C4-2B (cell line): ENCODE data around the gene MRPL37.

Experiments used
- H3K27ac ChIP-seq: fragments of 450-650 bp; 2 replicates; pipeline ENCODE4 v1.5.1; 2017
- ZFX ChIP-seq: fragments of 450-650 bp; IDR thresholded peaks from 2 replicates; pipeline ENCODE4 v1.6.1; 2017
- TF ChIP-seq, protein P1 (sequence below): fragments of 450-650 bp; conservative IDR thresholded peaks from 2 replicates; pipeline ENCODE4 v1.5.1; 2017; ENCODE audit warnings: mild to moderate bottlenecking

Gene MRPL37

DNA sequence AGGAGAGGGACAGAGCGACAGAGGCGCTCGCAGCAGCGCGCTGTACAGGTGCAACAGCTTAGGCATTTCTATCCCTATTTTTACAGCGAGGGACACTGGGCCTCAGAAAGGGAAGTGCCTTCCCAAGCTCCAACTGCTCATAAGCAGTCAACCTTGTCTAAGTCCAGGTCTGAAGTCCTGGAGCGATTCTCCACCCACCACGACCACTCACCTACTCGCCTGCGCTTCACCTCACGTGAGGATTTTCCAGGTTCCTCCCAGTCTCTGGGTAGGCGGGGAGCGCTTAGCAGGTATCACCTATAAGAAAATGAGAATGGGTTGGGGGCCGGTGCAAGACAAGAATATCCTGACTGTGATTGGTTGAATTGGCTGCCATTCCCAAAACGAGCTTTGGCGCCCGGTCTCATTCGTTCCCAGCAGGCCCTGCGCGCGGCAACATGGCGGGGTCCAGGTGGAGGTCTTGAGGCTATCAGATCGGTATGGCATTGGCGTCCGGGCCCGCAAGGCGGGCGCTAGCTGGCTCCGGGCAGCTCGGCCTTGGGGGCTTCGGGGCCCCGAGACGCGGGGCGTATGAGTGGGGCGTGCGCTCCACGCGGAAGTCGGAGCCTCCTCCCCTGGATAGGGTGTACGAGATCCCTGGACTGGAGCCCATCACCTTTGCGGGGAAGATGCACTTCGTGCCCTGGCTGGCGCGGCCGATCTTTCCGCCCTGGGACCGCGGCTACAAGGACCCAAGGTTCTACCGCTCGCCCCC lies at the start of gene MRPL37, which contains the start of gene CYB5RL:
MRPL37 (plus strand) TSS at position 403 of the 754 bp plus-strand sequence; CDS start at position 480, 77 bp downstream.
CYB5RL (minus strand) TSS at position 266 of the 754 bp plus-strand sequence. CDS start 4,414 bp downstream, outside the sequence.
- H3K27ac ChIP-seq: peak within 1 kb of the TSS; percentile 86
- TF ChIP-seq, protein P1, sequence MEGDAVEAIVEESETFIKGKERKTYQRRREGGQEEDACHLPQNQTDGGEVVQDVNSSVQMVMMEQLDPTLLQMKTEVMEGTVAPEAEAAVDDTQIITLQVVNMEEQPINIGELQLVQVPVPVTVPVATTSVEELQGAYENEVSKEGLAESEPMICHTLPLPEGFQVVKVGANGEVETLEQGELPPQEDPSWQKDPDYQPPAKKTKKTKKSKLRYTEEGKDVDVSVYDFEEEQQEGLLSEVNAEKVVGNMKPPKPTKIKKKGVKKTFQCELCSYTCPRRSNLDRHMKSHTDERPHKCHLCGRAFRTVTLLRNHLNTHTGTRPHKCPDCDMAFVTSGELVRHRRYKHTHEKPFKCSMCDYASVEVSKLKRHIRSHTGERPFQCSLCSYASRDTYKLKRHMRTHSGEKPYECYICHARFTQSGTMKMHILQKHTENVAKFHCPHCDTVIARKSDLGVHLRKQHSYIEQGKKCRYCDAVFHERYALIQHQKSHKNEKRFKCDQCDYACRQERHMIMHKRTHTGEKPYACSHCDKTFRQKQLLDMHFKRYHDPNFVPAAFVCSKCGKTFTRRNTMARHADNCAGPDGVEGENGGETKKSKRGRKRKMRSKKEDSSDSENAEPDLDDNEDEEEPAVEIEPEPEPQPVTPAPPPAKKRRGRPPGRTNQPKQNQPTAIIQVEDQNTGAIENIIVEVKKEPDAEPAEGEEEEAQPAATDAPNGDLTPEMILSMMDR: no peak
- TF ChIP-seq ZFX: peak; percentile 67

DNA sequence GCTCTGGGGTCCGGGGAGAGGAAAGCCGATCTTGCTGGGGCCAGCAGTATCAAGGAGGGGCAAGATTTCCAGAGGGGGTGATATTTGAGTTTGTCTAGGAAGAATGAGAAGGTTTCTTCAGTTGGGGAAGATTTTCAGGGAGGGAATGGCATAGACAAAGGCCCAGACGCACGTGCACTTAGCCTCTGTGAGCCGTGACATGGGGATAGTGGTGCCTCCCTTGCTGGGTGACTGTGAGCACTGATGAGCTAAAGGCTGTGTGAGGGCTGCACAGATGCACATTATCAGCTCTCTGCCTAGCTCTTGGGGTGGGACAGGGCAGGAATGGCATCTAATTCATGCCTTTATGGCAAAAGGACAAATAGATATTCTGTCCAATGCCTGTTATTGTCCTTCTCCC lies 49.0 kb upstream of the MRPL37 start:
- no peak for TF ChIP-seq ZFX
- TF ChIP-seq, protein P1: no peak
- H3K27ac ChIP-seq: no peak overlapping the region

DNA sequence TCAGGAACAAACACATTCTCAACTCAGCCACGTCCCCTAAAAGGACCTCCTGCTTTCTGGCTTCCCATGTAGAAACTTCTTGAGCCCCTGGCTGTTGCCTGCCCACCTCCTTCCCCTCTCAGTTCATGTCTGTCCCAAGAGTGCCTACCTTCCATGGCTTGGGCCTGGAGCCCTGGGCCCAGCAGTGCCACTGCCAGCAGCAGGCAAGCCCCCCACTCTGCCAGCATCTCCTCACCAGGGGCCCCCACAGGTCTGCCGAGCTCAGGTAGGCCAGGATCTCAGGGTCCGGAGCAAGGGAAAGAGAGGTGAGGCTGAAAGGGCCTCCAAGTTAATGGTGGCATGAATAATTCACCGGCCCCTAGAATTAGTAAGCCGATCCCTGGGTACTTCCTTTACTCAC lies 47.3 kb upstream of the MRPL37 start, which contains the start of gene CDCP2:
CDCP2 (minus strand) TSS at position 305 of the 400 bp plus-strand sequence; CDS start at position 227, 78 bp downstream.
- TF ChIP-seq, protein P1: no peak
- no peak for TF ChIP-seq ZFX
- H3K27ac ChIP-seq: peak within 1 kb of the TSS; percentile 52

DNA sequence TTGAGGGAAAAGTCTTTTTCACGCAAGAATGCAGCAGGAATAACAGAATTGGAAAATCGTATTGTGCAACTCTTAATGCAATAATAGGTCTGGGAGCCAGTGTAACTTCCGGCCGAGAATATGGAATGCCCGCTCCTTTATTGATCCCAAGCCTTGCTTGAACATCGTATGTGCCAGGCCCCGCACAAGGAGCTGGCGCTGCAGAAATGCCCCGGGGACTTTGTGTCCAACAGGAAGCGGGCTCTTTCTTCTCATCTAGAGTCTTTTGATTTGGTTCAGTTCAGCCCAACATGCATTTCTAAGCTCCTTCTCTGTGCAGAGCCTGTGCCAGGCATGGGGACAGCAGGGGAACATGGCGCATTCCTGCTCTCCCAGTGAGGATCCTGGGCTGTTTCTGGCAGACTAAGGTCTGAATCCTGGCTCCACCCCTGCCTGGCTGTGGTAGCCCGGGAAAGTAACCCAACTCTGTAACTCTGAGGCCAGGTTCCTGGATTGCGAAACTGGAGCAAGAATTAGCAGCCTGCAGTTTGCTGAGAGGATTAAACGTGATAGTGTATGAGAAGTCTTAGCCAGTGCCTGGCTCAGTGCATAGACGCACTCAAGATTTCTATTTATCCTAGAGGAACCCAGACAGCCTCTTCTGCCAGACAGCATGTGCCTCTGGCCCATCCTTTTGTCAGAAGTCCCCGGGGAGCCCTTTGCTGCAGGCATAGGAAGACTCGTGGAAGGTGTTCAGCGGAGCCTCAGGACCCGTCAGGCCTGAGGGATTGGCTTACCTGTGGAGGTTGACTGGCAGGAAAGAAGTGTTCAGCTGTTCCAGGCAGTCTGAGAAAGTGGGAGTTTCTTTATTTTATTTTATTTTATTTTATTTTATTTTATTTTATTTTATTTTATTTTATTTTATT lies 46.2 kb upstream of the MRPL37 start:
- H3K27ac ChIP-seq: peak overlapping the region; percentile 52
- TF ChIP-seq ZFX: no peak
- TF ChIP-seq, protein P1: no peak

DNA sequence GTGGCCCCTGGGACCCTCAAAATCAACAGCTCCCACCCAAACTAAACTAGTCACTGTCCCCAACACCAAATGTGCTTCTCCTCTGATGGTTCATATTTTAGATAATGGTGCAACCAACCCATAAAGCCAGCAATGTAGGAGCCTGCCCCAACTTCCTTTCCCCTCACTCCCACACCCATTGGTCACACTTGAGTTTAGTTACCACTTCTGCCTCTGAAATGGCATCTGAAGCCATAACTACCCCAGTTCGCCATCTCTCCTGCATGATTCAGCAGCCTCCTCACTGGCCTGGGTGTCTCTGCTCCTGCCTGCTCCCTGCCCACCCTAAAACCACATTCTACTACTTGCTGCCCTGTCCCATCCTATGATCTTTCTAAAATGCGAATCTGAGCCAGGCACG lies 43.8 kb upstream of the MRPL37 start:
- no peak overlapping the region for H3K27ac ChIP-seq
- TF ChIP-seq, protein P1: no peak
- TF ChIP-seq ZFX: no peak

DNA sequence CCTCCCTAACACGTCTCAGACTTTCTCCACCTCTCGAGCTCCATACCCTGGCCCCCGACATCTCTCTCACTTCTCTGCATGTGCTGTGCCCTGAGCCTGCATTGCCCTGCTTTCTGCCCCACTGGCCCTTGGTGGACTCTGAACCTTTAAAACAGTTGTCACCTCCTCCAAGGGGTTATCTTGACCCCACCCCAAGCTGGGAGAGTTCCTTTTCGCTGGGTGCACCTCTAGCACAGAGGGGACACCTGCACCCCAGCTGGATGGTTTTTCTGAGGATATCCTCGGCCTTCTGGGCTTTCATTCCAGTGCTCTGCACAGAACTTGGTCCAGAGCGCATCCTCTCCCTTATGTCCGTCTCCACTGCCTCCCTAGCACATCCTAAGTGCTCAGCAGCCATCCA lies 43.0 kb upstream of the MRPL37 start:
- TF ChIP-seq, protein P1: no peak
- no peak for TF ChIP-seq ZFX
- no peak overlapping the region for H3K27ac ChIP-seq

DNA sequence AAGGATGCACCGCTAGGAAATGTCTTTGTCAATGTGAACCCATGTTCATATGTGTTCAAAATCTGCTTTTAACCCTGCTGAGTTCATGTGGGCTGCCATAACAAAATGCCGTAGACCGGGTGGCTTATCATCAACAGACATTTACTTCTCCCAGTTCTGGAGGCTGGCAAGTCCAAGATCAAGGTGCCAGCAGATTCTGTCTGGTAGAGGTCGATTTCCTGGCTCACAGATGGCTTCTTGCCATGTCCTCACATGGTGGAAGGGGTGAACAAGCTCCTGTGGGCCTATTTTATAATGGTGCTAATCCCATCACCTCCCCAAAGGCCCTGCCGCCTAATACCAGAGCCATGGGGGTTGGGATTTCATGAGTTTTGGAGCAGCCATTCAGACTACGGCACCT lies 42.6 kb upstream of the MRPL37 start:
- TF ChIP-seq, protein P1: no peak
- no peak for TF ChIP-seq ZFX
- no peak overlapping the region for H3K27ac ChIP-seq
